Mucosa of descending colon (tissue), 3 donors: ENCODE results near the gene AP1G1. TPM values are rescaled to one million over a fixed set of nuclear protein-coding genes. Genes with fewer than 3 reads are reported as not detected.
A peak's percentile ranks its signal among the peaks of the same experiment; 100 is the strongest.

ENCODE experiments used
- ATAC-seq: fragments of 200-7000 bp; cut with Tn5 transposase; one replicate; pipeline ENCODE4 v1.9.1; 2020; ENCODE audit warnings: mild to moderate bottlenecking, moderate library complexity
- DNase-seq, 3 donors: peaks; one replicate each; pipeline ENCODE4 v3.0.0-alpha.2; 2020
- H3K36me3 ChIP-seq: fragments of 200-600 bp; one replicate; pipeline ENCODE4 v1.8.0; 2021; ENCODE audit warnings: low read depth, mild to moderate bottlenecking
- H3K4me1 ChIP-seq: fragments of 200-600 bp; one replicate; pipeline ENCODE4 v1.8.0; 2021; ENCODE audit warnings: low read depth, mild to moderate bottlenecking
- H3K4me3 ChIP-seq: fragments of 200-600 bp; one replicate; pipeline ENCODE4 v1.8.0; 2021; ENCODE audit warnings: mild to moderate bottlenecking
- H3K9me3 ChIP-seq: fragments of 200-600 bp; one replicate; pipeline ENCODE4 v1.8.0; 2021; ENCODE audit warnings: mild to moderate bottlenecking
- CTCF ChIP-seq: fragments of 200-600 bp; IDR thresholded peaks from one replicate; pipeline ENCODE4 v1.8.0; 2022; ENCODE audit warnings: antibody characterized with exemption, mild to moderate bottlenecking
- intact Hi-C, 2 donors: fragments of 100-400 bp; cut with DNase I in 1 of 2; cut with micrococcal nuclease in 1 of 2; formaldehyde crosslinking; loops; one replicate each; pipeline versions ENCODE4 v1.11.0 to v1.11.1; 2022; cut with DNase I, micrococcal nuclease
- total RNA-seq, 3 donors: library from RNA; stranded (reverse); fragmentation: NEBNext Ultra II Directional in 2 of 3; extraction: Animal tissue kit (Norgen Biotek cat#: 25700) in 2 of 3; gene quantifications; one replicate each; pipeline versions ENCODE4 v1.2.1 to v1.2.4, GENCODE V29; 2021 to 2023
- donor health status: DM: no; HTN: no; CAD: no; lungs with moderate emphysema.
- donor health status: DM: no; HTN: no; CAD: no.
- donor health status: DM: no; HTN: yes; CAD: no.

Gene AP1G1
- total RNA-seq, 3 donors from 2014 or later, result 82.9 to 108 (median 96.7) TPM

- H3K9me3 ChIP-seq, result no peaks in the 10 kb centered on the region
- intact Hi-C loops, result no loop called here
- H3K4me1 ChIP-seq, result peaks cover 39% of the 10 kb centered on the region
- H3K36me3 ChIP-seq, result no peaks in the 10 kb centered on the region
- no peak for TF ChIP-seq CTCF
- peak overlapping the region; percentile 83 for H3K4me3 ChIP-seq
- peak; percentile 91 for ATAC-seq
- DNase-seq, result peak; percentile 82 to 90 (median 86)
Measured at GRCh38 chr16:71723537-71724319, 84.9 kb downstream of the AP1G1 start.

- no peaks in the 10 kb centered on the region for H3K36me3 ChIP-seq
- no peak for TF ChIP-seq CTCF
- H3K4me1 ChIP-seq, result peaks cover 40% of the 10 kb centered on the region
- intact Hi-C loops, result no loop called here
- peak; percentile 57 for ATAC-seq
- peak; percentile 75 to 87 (median 87) for DNase-seq
- peak overlapping the region; percentile 83 for H3K4me3 ChIP-seq
- no peaks in the 10 kb centered on the region for H3K9me3 ChIP-seq
Measured at GRCh38 chr16:71722801-71723536, 85.7 kb downstream of the AP1G1 start.

- intact Hi-C loops, result no loop called here
- Histone ChIP-seq H3K4me3 (no peak overlapping the region), H3K9me3 (no peaks in the 10 kb centered on the region), H3K36me3 (no peaks in the 10 kb centered on the region), H3K4me1 (peaks cover 27% of the 10 kb centered on the region)
- TF ChIP-seq CTCF, result no peak
- ATAC-seq (no peak), DNase-seq (no peak)
Measured at GRCh38 chr16:71721066-71721740, 87.4 kb downstream of the AP1G1 start.

GRCh38 chr16:71712501-71712900, 96.1 kb downstream of the AP1G1 start:
- no peak overlapping the region for H3K4me3 ChIP-seq
- H3K36me3 ChIP-seq, result no peaks in the 10 kb centered on the region
- intact Hi-C loops, result no loop called here
- ATAC-seq (no peak), DNase-seq (no peak)
- H3K9me3 ChIP-seq, result no peaks in the 10 kb centered on the region
- H3K4me1 ChIP-seq, result peaks cover 10% of the 10 kb centered on the region
- TF ChIP-seq CTCF, result no peak

GRCh38 chr16:71711789-71712188, 96.8 kb downstream of the AP1G1 start:
- H3K36me3 ChIP-seq, result no peaks in the 10 kb centered on the region
- TF ChIP-seq CTCF, result no peak
- intact Hi-C loops, result no loop called here
- no peak overlapping the region for H3K4me3 ChIP-seq
- peaks cover 10% of the 10 kb centered on the region for H3K4me1 ChIP-seq
- DNase-seq (no peak), ATAC-seq (peak; percentile 34)
- no peaks in the 10 kb centered on the region for H3K9me3 ChIP-seq
